ENCODE results near the gene ABCC4.

GRCh38 chr13:95038949-95039348 lies 262.3 kb downstream of the ABCC4 start:
- TF ChIP-seq CTCF (IDR thresholded peaks at IDR 0.05; ENCODE audit: low read depth, low read length, poor library complexity, severe bottlenecking) (no peak), EZH2phosphoT487 (IDR thresholded peaks at IDR 0.05; ENCODE audit: borderline replicate concordance, low read length) (no peak)
